WTC11 (cell line): Measurements from ENCODE around the gene TMPRSS6. TPM values are rescaled to one million over a fixed set of nuclear protein-coding genes. Genes with fewer than 3 reads are reported as not detected.

Experiments used
- ATAC-seq: fragments of 200-7000 bp; cut with Tn5 transposase; 2 replicates; pipeline ENCODE4 v1.10.0; 2021; ENCODE audit warnings: mild to moderate bottlenecking, moderate library complexity
- CTCF ChIA-PET: fragments of 300-600 bp; sonication (Branson Sonifier 250); formaldehyde crosslinking; loops from one replicate; lab custom pipeline; 2021; ENCODE audit warnings: antibody characterized with exemption; lab: Charles Lee
- POLR2A ChIA-PET: fragments of 350-600 bp; sonication (Branson Sonifier 250); formaldehyde crosslinking; loops from one replicate; lab custom pipeline; 2021; ENCODE audit warnings: antibody characterized with exemption; lab: Charles Lee
- DNase-seq: peaks from one replicate; pipeline ENCODE4 v3.0.0; 2021; ENCODE audit warnings: low spot score
- H3K27ac Mint-ChIP-seq: 2 replicates; pipeline ENCODE4 v1.8.0; 2021; ENCODE audit warnings: mixed read lengths
- H3K27me3 Mint-ChIP-seq: 2 replicates; pipeline ENCODE4 v1.8.0; 2021; ENCODE audit warnings: low read depth, mild to moderate bottlenecking, moderate library complexity, mixed read lengths
- H3K36me3 Mint-ChIP-seq: 2 replicates; pipeline ENCODE4 v1.8.0; 2021; ENCODE audit warnings: mixed read lengths
- H3K4me1 Mint-ChIP-seq: 2 replicates; pipeline ENCODE4 v1.8.0; 2022; ENCODE audit warnings: mixed read lengths
- H3K4me3 Mint-ChIP-seq: 2 replicates; pipeline ENCODE4 v1.8.0; 2021; ENCODE audit warnings: mild to moderate bottlenecking, moderate library complexity, mixed read lengths
- H3K9me3 Mint-ChIP-seq: 2 replicates; pipeline ENCODE4 v1.8.0; 2021; ENCODE audit warnings: mixed read lengths
- EMX1 ChIP-seq: fragments of 250-450 bp; sonication (Bioruptor Pico); IDR thresholded peaks from 2 replicates; pipeline ENCODE4 v1.8.0; 2021; ENCODE audit warnings: mild to moderate bottlenecking
- GRHL2 ChIP-seq: fragments of 250-450 bp; sonication (Bioruptor Pico); IDR thresholded peaks from 2 replicates; pipeline ENCODE4 v1.8.0; 2022; ENCODE audit warnings: mild to moderate bottlenecking, moderate library complexity; ENCODE audit not compliant: insufficient replicate concordance, severe bottlenecking
- NR1H2 ChIP-seq: sonication (generic); formaldehyde crosslinking; IDR thresholded peaks from 2 replicates; pipeline ENCODE4 v1.9.0; 2021; ENCODE audit warnings: mild to moderate bottlenecking, moderate library complexity, missing genetic modification reagents
- NR3C1 ChIP-seq: sonication (generic); formaldehyde crosslinking; conservative IDR thresholded peaks from 2 replicates; pipeline ENCODE4 v1.8.1; 2023; ENCODE audit warnings: low read depth, mild to moderate bottlenecking, missing genetic modification reagents
- SP1 ChIP-seq: sonication (generic); formaldehyde crosslinking; conservative IDR thresholded peaks from 2 replicates; pipeline ENCODE4 v1.8.1; 2022; ENCODE audit warnings: missing genetic modification reagents
- TEAD1 ChIP-seq: sonication (generic); formaldehyde crosslinking; IDR thresholded peaks from 2 replicates; pipeline ENCODE4 v1.8.0; 2022; ENCODE audit warnings: mild to moderate bottlenecking, missing genetic modification reagents
- ZBTB21 ChIP-seq: sonication (generic); formaldehyde crosslinking; IDR thresholded peaks from 2 replicates; pipeline ENCODE4 v1.8.1; 2023; ENCODE audit warnings: mild to moderate bottlenecking, missing genetic modification reagents, borderline replicate concordance
- ZNF219 ChIP-seq: sonication (generic); formaldehyde crosslinking; IDR thresholded peaks from 2 replicates; pipeline ENCODE4 v1.8.0; 2023; ENCODE audit warnings: missing genetic modification reagents, mild to moderate bottlenecking, borderline replicate concordance
- total RNA-seq: library from RNA; stranded (reverse); gene quantifications from 3 replicates; pipeline ENCODE4 v1.2.3, GENCODE V29; 2021
- TF ChIP-seq, protein P1 (sequence below): sonication (generic); formaldehyde crosslinking; IDR thresholded peaks from 2 replicates; pipeline ENCODE4 v1.8.1; 2023; ENCODE audit warnings: mild to moderate bottlenecking, missing genetic modification reagents
- TF ChIP-seq, protein P2 (sequence below): fragments of 250-450 bp; sonication (Bioruptor Pico); IDR thresholded peaks from 2 replicates; pipeline ENCODE4 v1.9.0; 2021; ENCODE audit warnings: mild to moderate bottlenecking, borderline replicate concordance
- TF ChIP-seq, protein P3 (sequence below): sonication (generic); formaldehyde crosslinking; IDR thresholded peaks from 2 replicates; pipeline ENCODE4 v1.8.1; 2023; ENCODE audit warnings: mild to moderate bottlenecking, missing genetic modification reagents
- TF ChIP-seq, protein P4 (sequence below): sonication (generic); formaldehyde crosslinking; IDR thresholded peaks from 2 replicates; pipeline ENCODE4 v1.8.0; 2023; ENCODE audit warnings: missing genetic modification reagents, mild to moderate bottlenecking, borderline replicate concordance
- TF ChIP-seq, protein P5 (sequence below): sonication (generic); formaldehyde crosslinking; IDR thresholded peaks from 2 replicates; pipeline ENCODE4 v1.8.1; 2023; ENCODE audit warnings: mild to moderate bottlenecking, missing genetic modification reagents, borderline replicate concordance
- TF ChIP-seq, protein P6 (sequence below): sonication (generic); formaldehyde crosslinking; IDR thresholded peaks from 2 replicates; pipeline ENCODE4 v1.8.0; 2022; ENCODE audit warnings: mild to moderate bottlenecking, missing genetic modification reagents
- TF ChIP-seq, protein P7 (sequence below): sonication (generic); formaldehyde crosslinking; IDR thresholded peaks from 2 replicates; pipeline ENCODE4 v1.8.1; 2023; ENCODE audit warnings: mild to moderate bottlenecking, missing genetic modification reagents, moderate library complexity
- TF ChIP-seq, protein P8 (sequence below): sonication (generic); formaldehyde crosslinking; IDR thresholded peaks from 2 replicates; pipeline ENCODE4 v1.8.0; 2022; ENCODE audit warnings: mild to moderate bottlenecking, missing genetic modification reagents

Gene TMPRSS6
- total RNA-seq, 1 experiment from 2014 or later, result 0.11 TPM

DNA sequence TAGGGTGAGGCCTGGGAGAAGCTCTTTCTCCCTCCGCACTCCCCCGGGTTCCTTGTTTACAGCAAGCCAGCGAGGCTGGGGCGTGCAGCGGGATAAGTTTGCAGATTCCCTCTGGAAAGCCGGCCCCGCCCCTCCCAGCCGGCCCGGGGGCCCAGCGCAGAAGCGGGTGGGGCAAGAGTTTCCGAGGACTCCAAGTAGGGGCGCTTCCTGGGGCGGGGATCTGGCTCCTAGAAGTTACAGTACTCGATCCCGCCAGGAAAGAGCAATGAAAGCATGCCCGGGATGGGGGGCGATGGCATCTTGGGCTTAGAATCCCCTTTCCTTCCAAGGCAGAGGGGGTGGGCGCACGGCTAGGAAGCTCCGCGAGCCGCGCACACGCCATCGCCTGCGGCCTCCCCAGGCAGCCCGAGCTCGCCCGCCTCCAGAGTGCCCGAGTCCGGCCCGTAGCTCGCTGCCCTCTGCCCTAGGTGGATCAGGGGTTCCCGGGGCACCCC is 90.7 kb downstream of the TMPRSS6 start:
- ChIA-PET CTCF (interaction anchor here (0.5 to 5.1 kb wide), 16 partner anchors 12 to 274 kb away, joined by 3 to 38 read pairs (median 5); partner anchors contain the start of gene KCTD17), POLR2A (interaction anchor here (0.9 to 1.8 kb wide), 2 partner anchors 11 to 145 kb away, joined by 3 to 5 read pairs; no protein-coding TSS in a partner anchor)
- Mint-ChIP-seq H3K27ac (peak overlapping the region; percentile 87; the same call in 1 of the 2 replicates), H3K4me1 (peaks cover 31% of the 10 kb centered on the region), H3K4me3 (peak overlapping the region; percentile 89), H3K27me3 (no peaks in the 10 kb centered on the region), H3K36me3 (no peaks in the 10 kb centered on the region; the same call in 1 of the 2 replicates), H3K9me3 (no peaks in the 10 kb centered on the region)
- peak; percentile 72 for DNase-seq
- ATAC-seq, result peak; percentile 38
- TF ChIP-seq, protein P1, sequence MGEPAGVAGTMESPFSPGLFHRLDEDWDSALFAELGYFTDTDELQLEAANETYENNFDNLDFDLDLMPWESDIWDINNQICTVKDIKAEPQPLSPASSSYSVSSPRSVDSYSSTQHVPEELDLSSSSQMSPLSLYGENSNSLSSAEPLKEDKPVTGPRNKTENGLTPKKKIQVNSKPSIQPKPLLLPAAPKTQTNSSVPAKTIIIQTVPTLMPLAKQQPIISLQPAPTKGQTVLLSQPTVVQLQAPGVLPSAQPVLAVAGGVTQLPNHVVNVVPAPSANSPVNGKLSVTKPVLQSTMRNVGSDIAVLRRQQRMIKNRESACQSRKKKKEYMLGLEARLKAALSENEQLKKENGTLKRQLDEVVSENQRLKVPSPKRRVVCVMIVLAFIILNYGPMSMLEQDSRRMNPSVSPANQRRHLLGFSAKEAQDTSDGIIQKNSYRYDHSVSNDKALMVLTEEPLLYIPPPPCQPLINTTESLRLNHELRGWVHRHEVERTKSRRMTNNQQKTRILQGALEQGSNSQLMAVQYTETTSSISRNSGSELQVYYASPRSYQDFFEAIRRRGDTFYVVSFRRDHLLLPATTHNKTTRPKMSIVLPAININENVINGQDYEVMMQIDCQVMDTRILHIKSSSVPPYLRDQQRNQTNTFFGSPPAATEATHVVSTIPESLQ (CRISPR knock-in tag), result no peak
- TF ChIP-seq, protein P2, sequence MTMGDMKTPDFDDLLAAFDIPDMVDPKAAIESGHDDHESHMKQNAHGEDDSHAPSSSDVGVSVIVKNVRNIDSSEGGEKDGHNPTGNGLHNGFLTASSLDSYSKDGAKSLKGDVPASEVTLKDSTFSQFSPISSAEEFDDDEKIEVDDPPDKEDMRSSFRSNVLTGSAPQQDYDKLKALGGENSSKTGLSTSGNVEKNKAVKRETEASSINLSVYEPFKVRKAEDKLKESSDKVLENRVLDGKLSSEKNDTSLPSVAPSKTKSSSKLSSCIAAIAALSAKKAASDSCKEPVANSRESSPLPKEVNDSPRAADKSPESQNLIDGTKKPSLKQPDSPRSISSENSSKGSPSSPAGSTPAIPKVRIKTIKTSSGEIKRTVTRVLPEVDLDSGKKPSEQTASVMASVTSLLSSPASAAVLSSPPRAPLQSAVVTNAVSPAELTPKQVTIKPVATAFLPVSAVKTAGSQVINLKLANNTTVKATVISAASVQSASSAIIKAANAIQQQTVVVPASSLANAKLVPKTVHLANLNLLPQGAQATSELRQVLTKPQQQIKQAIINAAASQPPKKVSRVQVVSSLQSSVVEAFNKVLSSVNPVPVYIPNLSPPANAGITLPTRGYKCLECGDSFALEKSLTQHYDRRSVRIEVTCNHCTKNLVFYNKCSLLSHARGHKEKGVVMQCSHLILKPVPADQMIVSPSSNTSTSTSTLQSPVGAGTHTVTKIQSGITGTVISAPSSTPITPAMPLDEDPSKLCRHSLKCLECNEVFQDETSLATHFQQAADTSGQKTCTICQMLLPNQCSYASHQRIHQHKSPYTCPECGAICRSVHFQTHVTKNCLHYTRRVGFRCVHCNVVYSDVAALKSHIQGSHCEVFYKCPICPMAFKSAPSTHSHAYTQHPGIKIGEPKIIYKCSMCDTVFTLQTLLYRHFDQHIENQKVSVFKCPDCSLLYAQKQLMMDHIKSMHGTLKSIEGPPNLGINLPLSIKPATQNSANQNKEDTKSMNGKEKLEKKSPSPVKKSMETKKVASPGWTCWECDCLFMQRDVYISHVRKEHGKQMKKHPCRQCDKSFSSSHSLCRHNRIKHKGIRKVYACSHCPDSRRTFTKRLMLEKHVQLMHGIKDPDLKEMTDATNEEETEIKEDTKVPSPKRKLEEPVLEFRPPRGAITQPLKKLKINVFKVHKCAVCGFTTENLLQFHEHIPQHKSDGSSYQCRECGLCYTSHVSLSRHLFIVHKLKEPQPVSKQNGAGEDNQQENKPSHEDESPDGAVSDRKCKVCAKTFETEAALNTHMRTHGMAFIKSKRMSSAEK, result no peak
- TF ChIP-seq EMX1 (CRISPR knock-in tag) (no peak), NR1H2 (no peak), TEAD1 (CRISPR knock-in tag) (no peak), NR3C1 (CRISPR knock-in tag) (no peak), SP1 (CRISPR knock-in tag) (no peak), GRHL2 (CRISPR knock-in tag) (no peak), ZBTB21 (CRISPR knock-in tag) (0 out of 2 replicates have a peak, but pooled peaks have one; percentile 53), ZNF219 (0 out of 2 replicates have a peak, but pooled peaks have one; percentile 50)
- TF ChIP-seq, protein P3, sequence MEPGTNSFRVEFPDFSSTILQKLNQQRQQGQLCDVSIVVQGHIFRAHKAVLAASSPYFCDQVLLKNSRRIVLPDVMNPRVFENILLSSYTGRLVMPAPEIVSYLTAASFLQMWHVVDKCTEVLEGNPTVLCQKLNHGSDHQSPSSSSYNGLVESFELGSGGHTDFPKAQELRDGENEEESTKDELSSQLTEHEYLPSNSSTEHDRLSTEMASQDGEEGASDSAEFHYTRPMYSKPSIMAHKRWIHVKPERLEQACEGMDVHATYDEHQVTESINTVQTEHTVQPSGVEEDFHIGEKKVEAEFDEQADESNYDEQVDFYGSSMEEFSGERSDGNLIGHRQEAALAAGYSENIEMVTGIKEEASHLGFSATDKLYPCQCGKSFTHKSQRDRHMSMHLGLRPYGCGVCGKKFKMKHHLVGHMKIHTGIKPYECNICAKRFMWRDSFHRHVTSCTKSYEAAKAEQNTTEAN (CRISPR knock-in tag), result no peak
- TF ChIP-seq, protein P4, sequence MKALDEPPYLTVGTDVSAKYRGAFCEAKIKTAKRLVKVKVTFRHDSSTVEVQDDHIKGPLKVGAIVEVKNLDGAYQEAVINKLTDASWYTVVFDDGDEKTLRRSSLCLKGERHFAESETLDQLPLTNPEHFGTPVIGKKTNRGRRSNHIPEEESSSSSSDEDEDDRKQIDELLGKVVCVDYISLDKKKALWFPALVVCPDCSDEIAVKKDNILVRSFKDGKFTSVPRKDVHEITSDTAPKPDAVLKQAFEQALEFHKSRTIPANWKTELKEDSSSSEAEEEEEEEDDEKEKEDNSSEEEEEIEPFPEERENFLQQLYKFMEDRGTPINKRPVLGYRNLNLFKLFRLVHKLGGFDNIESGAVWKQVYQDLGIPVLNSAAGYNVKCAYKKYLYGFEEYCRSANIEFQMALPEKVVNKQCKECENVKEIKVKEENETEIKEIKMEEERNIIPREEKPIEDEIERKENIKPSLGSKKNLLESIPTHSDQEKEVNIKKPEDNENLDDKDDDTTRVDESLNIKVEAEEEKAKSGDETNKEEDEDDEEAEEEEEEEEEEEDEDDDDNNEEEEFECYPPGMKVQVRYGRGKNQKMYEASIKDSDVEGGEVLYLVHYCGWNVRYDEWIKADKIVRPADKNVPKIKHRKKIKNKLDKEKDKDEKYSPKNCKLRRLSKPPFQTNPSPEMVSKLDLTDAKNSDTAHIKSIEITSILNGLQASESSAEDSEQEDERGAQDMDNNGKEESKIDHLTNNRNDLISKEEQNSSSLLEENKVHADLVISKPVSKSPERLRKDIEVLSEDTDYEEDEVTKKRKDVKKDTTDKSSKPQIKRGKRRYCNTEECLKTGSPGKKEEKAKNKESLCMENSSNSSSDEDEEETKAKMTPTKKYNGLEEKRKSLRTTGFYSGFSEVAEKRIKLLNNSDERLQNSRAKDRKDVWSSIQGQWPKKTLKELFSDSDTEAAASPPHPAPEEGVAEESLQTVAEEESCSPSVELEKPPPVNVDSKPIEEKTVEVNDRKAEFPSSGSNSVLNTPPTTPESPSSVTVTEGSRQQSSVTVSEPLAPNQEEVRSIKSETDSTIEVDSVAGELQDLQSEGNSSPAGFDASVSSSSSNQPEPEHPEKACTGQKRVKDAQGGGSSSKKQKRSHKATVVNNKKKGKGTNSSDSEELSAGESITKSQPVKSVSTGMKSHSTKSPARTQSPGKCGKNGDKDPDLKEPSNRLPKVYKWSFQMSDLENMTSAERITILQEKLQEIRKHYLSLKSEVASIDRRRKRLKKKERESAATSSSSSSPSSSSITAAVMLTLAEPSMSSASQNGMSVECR (CRISPR knock-in tag), result 0 out of 2 replicates have a peak, but pooled peaks have one; percentile 15
- TF ChIP-seq, protein P5, sequence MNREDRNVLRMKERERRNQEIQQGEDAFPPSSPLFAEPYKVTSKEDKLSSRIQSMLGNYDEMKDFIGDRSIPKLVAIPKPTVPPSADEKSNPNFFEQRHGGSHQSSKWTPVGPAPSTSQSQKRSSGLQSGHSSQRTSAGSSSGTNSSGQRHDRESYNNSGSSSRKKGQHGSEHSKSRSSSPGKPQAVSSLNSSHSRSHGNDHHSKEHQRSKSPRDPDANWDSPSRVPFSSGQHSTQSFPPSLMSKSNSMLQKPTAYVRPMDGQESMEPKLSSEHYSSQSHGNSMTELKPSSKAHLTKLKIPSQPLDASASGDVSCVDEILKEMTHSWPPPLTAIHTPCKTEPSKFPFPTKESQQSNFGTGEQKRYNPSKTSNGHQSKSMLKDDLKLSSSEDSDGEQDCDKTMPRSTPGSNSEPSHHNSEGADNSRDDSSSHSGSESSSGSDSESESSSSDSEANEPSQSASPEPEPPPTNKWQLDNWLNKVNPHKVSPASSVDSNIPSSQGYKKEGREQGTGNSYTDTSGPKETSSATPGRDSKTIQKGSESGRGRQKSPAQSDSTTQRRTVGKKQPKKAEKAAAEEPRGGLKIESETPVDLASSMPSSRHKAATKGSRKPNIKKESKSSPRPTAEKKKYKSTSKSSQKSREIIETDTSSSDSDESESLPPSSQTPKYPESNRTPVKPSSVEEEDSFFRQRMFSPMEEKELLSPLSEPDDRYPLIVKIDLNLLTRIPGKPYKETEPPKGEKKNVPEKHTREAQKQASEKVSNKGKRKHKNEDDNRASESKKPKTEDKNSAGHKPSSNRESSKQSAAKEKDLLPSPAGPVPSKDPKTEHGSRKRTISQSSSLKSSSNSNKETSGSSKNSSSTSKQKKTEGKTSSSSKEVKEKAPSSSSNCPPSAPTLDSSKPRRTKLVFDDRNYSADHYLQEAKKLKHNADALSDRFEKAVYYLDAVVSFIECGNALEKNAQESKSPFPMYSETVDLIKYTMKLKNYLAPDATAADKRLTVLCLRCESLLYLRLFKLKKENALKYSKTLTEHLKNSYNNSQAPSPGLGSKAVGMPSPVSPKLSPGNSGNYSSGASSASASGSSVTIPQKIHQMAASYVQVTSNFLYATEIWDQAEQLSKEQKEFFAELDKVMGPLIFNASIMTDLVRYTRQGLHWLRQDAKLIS (CRISPR knock-in tag), result no peak
- TF ChIP-seq, protein P6, sequence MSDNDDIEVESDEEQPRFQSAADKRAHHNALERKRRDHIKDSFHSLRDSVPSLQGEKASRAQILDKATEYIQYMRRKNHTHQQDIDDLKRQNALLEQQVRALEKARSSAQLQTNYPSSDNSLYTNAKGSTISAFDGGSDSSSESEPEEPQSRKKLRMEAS (CRISPR knock-in tag), result peak; percentile 32; the same call in 1 of the 2 replicates
- TF ChIP-seq, protein P7, sequence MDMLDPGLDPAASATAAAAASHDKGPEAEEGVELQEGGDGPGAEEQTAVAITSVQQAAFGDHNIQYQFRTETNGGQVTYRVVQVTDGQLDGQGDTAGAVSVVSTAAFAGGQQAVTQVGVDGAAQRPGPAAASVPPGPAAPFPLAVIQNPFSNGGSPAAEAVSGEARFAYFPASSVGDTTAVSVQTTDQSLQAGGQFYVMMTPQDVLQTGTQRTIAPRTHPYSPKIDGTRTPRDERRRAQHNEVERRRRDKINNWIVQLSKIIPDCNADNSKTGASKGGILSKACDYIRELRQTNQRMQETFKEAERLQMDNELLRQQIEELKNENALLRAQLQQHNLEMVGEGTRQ (CRISPR knock-in tag), result no peak
- TF ChIP-seq, protein P8, sequence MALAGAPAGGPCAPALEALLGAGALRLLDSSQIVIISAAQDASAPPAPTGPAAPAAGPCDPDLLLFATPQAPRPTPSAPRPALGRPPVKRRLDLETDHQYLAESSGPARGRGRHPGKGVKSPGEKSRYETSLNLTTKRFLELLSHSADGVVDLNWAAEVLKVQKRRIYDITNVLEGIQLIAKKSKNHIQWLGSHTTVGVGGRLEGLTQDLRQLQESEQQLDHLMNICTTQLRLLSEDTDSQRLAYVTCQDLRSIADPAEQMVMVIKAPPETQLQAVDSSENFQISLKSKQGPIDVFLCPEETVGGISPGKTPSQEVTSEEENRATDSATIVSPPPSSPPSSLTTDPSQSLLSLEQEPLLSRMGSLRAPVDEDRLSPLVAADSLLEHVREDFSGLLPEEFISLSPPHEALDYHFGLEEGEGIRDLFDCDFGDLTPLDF (CRISPR knock-in tag), result 0 out of 2 replicates have a peak, but pooled peaks have one; percentile 52
